Effector memory CD8-positive, alpha-beta T cell (primary cell): ENCODE measurements around the gene SHISA6.

ENCODE experiments used
- ATAC-seq: fragments of 150-1000 bp; cut with Tn5 transposase; replicated peaks from 2 replicates; pipeline ENCODE4 v1.10.0; 2021; ENCODE audit warnings: mild to moderate bottlenecking, moderate library complexity
- DNase-seq, 3 experiments: peaks; one replicate each; pipeline ENCODE4 v3.0.0; 2021
- H3K27ac Mint-ChIP-seq, 2 donors: one replicate each; pipeline ENCODE4 v1.8.0; 2022; ENCODE audit warnings: mild to moderate bottlenecking in 2 of 2, mixed read lengths in 2 of 2, moderate library complexity in 2 of 2
- H3K27me3 Mint-ChIP-seq, 2 donors: one replicate each; pipeline ENCODE4 v1.8.0; 2022; ENCODE audit warnings: mixed read lengths in 2 of 2
- H3K36me3 Mint-ChIP-seq: one replicate; pipeline ENCODE4 v1.8.0; 2022; ENCODE audit warnings: mild to moderate bottlenecking, moderate library complexity, mixed read lengths; ENCODE audit not compliant: insufficient read depth
- H3K4me1 Mint-ChIP-seq, 2 donors: one replicate each; pipeline ENCODE4 v1.8.0; 2022; ENCODE audit warnings: low read depth in 2 of 2, mixed read lengths in 2 of 2
- H3K4me3 Mint-ChIP-seq, 2 donors: one replicate each; pipeline ENCODE4 v1.8.0; 2022; ENCODE audit warnings: mild to moderate bottlenecking in 2 of 2, mixed read lengths in 2 of 2, moderate library complexity in 2 of 2
- H3K9me3 Mint-ChIP-seq, 2 donors: one replicate each; pipeline ENCODE4 v1.8.0; 2022; ENCODE audit warnings: mixed read lengths in 2 of 2

Gene SHISA6

DNA sequence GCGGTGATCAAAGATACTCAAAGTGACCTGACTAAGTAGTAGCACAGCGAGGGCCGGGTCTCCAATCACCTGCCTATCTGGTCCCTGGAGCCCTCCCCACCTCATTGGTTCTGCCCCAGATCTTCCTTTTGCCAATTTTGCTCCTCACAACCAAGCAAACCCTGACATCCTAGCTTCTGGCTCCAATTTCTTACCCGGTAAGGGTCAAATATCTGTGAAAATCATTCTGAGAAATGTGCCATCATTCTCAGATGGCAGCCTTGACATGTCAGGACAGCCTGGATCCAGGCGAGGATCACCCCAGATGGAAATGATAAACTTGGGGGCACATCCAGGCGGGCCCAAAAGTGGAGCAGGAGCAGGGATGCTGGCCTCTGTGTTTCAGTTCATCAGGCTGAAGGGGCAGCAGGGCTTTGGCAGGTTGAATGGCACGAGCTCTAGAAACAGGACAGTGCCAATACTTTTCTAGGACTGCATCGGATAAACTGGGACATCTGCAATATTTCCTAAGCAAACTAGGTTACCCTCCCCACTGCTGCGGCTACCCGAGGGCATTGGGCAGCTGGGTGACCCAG is 83.9 kb downstream of the SHISA6 start:
- H3K4me1 Mint-ChIP-seq: no peaks in the 10 kb centered on the region
- DNase-seq: no peak

DNA sequence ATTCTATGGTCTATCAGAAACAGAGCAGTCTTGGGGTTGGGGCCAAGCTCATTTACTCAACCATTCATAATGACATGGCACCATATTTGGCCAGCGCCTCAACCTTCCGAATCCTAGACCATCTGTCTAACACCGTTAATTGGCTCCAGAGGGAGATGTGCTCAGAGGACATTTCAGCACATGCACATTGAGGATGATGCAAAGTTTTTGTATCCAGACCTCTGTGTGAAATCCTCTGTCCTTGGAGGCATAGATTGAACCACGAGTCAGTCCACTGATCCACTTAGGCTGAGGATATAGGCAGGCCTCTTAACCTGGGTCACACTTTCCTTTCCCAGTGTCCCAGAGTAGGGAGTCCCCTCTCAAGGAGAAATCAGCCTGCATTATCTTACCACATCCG is 85.5 kb downstream of the SHISA6 start:
- Mint-ChIP-seq H3K27ac (no peak overlapping the region), H3K4me1 (no peaks in the 10 kb centered on the region), H3K36me3 (peaks cover 3% of the 10 kb centered on the region), H3K27me3 (no peaks in the 10 kb centered on the region), H3K9me3 (peaks cover 0 to under 1% of the 10 kb centered on the region in 2 donors), H3K4me3 (no peak overlapping the region)
- DNase-seq (no peak), ATAC-seq (no peak)

More for the DNA sequence above, 83.9 kb downstream of the SHISA6 start:
- ATAC-seq: no peak
- peaks cover 3% of the 10 kb centered on the region for H3K36me3 Mint-ChIP-seq
- H3K27ac Mint-ChIP-seq: no peak overlapping the region
- no peak overlapping the region for H3K4me3 Mint-ChIP-seq
- peaks cover 0 to 1% of the 10 kb centered on the region in 2 donors for H3K9me3 Mint-ChIP-seq
- no peaks in the 10 kb centered on the region for H3K27me3 Mint-ChIP-seq

DNA sequence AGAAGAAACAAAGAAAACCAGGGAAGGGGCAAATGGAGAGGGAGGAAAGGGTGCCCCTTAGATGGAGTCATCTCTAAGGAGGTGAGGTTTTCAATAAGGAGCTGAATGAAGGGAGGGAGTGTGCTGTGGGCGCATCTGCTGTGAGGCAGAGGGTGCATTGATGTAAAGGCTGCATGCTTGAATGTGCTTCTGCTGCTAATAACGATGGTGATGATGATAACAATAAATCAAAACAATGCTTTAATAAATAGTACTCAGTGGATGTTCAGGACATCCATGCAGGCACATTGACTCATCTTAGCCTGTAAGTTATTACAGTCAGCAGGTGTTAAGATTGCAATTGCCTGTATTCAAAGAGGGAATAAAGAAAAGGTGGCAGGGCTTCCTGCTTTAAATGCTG is 87.8 kb downstream of the SHISA6 start:
- Mint-ChIP-seq H3K27ac (no peak overlapping the region), H3K4me1 (no peaks in the 10 kb centered on the region), H3K4me3 (no peak overlapping the region), H3K9me3 (peaks cover 0 to 2% of the 10 kb centered on the region in 2 donors), H3K27me3 (no peaks in the 10 kb centered on the region), H3K36me3 (peaks cover 3% of the 10 kb centered on the region)
- DNase-seq (no peak), ATAC-seq (no peak)

DNA sequence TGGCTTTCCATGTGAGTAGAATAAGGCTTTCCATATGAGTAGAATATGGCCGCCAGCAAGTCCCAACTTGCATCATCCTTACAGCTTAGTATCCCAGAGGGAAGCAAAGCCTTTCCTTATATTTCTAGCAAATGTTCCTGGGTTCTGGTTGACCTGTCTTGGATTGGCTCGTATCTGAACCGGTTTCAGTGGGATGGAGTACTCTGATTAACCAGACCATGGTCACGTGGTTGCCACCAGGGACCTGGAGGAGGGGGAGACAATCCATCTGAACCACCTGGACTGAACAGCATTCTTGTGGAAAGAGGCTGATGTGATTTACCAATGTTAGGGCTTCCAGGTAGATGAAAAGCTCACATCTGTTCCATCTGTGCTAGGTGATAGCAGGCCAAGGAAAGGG is 89.0 kb downstream of the SHISA6 start:
- no peak for ATAC-seq
- no peaks in the 10 kb centered on the region for H3K4me1 Mint-ChIP-seq
- H3K27ac Mint-ChIP-seq: no peak overlapping the region
- H3K27me3 Mint-ChIP-seq: no peaks in the 10 kb centered on the region
- peaks cover 0 to 2% of the 10 kb centered on the region in 2 donors for H3K9me3 Mint-ChIP-seq
- no peak for DNase-seq
- H3K36me3 Mint-ChIP-seq: peaks cover 3% of the 10 kb centered on the region
- H3K4me3 Mint-ChIP-seq: no peak overlapping the region

DNA sequence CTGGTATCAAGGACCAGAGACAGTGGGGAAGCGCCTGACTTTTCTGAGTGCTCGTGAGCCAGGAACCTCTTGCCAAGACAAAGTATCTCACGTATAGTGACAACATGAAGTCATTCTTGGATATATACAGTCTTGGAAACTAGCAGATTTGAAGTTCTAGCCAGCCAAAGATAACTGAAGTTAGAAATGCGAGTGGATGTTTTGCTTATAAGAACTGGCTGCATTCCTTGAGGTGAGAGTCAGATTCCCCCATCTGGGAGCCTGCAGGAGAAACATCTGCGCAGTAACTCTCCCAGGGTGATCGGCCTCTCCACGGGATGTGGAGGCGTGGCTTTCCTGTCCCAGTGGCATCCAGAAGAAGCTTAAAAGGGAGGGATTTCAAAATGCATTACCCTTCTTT is 89.8 kb downstream of the SHISA6 start:
- no peak for ATAC-seq
- DNase-seq: no peak
- no peaks in the 10 kb centered on the region for H3K27me3 Mint-ChIP-seq
- no peaks in the 10 kb centered on the region for H3K4me1 Mint-ChIP-seq
- peaks cover 0 to 2% of the 10 kb centered on the region in 2 donors for H3K9me3 Mint-ChIP-seq
- peaks cover 2% of the 10 kb centered on the region for H3K36me3 Mint-ChIP-seq
- no peak overlapping the region for H3K27ac Mint-ChIP-seq
- H3K4me3 Mint-ChIP-seq: no peak overlapping the region

DNA sequence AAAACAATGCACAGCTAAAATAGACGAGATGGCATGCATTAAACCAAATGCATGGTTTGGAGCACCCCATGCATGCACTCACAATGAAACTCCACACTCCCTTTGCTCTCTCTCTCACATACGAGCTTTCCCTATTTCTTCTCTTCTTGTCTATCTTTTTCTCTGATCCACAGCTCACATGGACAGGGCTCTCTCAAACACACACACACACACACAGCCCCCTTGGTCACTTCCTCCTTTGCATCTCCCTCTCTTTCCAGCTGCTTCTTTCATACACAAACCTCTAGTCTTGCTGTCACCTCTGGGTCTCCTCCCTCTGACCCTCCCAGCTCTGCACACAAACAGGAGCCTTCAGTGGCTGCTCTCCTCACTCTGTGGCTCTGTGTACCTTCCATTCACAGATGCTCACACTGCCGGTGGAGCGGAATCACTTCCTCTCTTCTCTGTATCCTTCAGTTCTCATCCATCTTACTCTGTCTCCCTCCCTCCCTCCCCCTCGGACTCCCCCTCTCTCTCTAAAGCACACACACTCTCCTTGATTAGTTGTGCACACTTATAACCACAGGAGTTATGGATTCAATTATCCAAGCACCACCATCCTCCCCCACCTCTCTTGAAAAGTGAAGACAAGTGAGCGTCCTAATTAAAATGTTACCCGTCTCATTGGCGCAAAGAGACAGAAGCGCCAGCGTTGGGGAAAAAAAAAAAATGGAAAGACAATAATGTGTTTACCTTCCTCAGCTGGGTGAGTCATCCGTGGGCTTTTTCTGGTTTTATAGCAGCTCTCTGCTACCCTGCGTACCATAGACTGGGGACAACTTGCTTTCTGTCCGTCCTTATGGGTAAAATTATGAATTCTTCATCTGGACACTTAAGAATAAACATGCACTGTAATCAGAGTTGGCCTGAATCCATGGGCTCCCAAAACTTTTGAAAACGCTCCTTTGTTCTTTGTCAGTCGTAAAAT is 90.8 kb downstream of the SHISA6 start:
- no peaks in the 10 kb centered on the region for H3K4me1 Mint-ChIP-seq
- H3K4me3 Mint-ChIP-seq: no peak overlapping the region
- H3K9me3 Mint-ChIP-seq: peaks cover 0 to 2% of the 10 kb centered on the region in 2 donors
- no peak for DNase-seq
- H3K27ac Mint-ChIP-seq: no peak overlapping the region
- H3K36me3 Mint-ChIP-seq: no peaks in the 10 kb centered on the region
- no peaks in the 10 kb centered on the region for H3K27me3 Mint-ChIP-seq
- no peak for ATAC-seq

DNA sequence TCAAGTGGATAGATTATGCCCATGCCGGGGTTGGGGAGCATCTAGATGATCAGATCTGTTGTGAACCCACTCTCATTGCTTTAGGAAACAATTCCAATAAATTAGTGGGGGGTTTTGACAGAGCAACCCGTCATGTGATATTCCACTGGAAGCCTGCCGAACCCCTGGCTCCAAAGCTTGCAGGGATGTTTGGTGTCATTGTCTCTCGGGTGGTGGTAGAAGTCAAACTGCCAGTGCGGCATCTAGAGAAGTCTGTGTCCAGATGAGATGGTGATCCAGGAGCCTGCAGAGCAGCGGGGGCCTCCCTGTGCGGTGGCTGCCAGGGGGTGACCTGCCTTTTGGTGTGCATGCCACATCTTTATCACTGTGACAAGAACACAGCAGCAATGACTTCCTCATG is 91.7 kb downstream of the SHISA6 start:
- Mint-ChIP-seq H3K4me3 (no peak overlapping the region), H3K27me3 (no peaks in the 10 kb centered on the region), H3K36me3 (no peaks in the 10 kb centered on the region), H3K9me3 (peaks cover 0 to 2% of the 10 kb centered on the region in 2 donors), H3K4me1 (no peaks in the 10 kb centered on the region), H3K27ac (no peak overlapping the region)
- DNase-seq: no peak
- ATAC-seq: no peak

DNA sequence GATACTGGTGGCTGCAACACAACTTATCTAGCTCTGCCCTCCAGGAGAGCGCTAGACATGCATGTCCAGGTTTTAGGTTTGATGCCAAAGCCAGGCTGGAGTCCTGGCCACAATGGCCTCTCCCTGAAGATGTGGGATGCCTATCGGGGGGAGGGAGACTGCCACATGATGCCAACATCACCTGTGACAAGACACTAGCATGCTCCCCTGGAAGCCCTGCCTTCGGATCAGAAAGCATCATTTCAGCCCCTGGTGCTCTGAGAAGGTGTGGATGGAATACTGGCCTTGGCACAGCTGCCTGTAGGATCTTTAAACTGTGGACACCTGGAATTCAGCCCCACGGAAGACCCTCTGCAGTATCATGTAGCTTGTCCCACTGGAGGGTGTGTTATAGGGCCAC is 93.5 kb downstream of the SHISA6 start:
- no peaks in the 10 kb centered on the region for H3K27me3 Mint-ChIP-seq
- ATAC-seq: no peak

DNA sequence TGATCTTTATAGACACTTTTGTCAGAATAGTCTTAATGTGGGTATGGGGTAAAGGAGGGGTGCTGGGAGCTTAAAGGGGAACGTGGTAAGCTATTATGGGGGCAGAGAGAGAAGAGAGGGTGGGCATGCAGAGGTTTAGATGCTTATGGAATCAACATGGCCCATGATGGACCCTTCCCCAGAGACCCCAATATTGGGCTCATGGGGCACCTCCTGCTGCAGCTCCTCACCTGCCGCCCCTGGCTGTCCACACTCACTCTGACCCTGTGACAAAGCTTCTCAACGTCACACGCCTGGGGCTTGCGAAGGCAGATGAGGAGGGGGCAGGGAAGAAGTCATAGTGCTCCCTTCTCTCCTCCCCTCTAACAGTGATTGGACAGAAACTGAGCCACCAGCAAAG is 95.3 kb downstream of the SHISA6 start:
- no peak overlapping the region for H3K4me3 Mint-ChIP-seq
- H3K4me1 Mint-ChIP-seq: no peaks in the 10 kb centered on the region
- no peaks in the 10 kb centered on the region for H3K36me3 Mint-ChIP-seq

More for the DNA sequence above, 93.5 kb downstream of the SHISA6 start:
- Mint-ChIP-seq H3K9me3 (peaks cover 0 to 2% of the 10 kb centered on the region in 2 donors), H3K36me3 (no peaks in the 10 kb centered on the region), H3K4me1 (no peaks in the 10 kb centered on the region), H3K27ac (no peak overlapping the region), H3K4me3 (no peak overlapping the region)
- no peak for DNase-seq

DNA sequence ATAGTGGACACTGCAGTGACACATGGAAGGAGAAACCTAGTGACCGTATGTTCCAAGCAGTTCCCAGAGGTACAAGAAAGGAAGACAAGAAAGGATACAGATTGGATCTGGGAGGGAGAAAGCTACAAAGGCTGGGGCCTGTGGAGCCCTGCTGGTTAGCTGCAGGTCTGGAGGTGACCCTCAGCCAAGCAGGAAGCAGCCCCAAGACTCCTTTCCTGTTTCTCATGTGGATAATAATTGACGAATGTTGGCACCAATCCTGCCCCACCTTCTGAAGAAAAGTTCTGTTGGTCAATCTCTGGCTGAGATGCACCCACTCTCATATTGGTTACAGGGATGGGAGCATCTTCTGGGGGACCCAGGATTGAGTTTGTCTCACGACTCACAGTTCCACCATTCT is 99.8 kb downstream of the SHISA6 start:
- Mint-ChIP-seq H3K27ac (no peak overlapping the region), H3K36me3 (no peaks in the 10 kb centered on the region), H3K4me1 (no peaks in the 10 kb centered on the region), H3K4me3 (no peak overlapping the region), H3K9me3 (peaks cover 8% of the 10 kb centered on the region in 2 donors), H3K27me3 (no peaks in the 10 kb centered on the region)
- no peak for ATAC-seq
- no peak for DNase-seq

More for the DNA sequence above, 95.3 kb downstream of the SHISA6 start:
- H3K9me3 Mint-ChIP-seq: peaks cover 0 to 4% of the 10 kb centered on the region in 2 donors
- no peak overlapping the region for H3K27ac Mint-ChIP-seq
- no peaks in the 10 kb centered on the region for H3K27me3 Mint-ChIP-seq
- ATAC-seq (no peak), DNase-seq (no peak)

DNA sequence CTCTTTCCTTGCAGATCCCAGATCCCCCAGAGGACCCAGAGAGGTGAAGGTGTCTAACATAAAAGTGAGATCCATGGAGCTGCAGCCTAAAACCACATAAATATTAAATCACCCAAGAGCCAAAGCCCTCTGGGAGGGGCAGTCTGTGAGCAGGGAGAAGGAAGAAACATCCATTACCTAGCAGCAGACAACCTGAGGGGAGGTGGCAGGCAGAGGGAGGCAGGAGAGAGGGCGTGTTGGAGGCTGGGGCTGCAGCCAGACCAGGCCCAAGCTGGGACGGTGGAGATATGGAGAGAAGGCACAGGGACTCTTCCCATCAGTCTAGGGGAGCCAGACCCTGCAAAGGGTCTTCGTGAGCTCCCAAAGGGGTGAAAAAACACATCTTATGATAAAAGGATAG is 101.1 kb downstream of the SHISA6 start:
- no peak for DNase-seq
- ATAC-seq: no peak
- Mint-ChIP-seq H3K9me3 (peaks cover 8 to 10% of the 10 kb centered on the region in 2 donors), H3K4me3 (no peak overlapping the region), H3K27ac (no peak overlapping the region), H3K27me3 (no peaks in the 10 kb centered on the region), H3K4me1 (no peaks in the 10 kb centered on the region), H3K36me3 (no peaks in the 10 kb centered on the region)

DNA sequence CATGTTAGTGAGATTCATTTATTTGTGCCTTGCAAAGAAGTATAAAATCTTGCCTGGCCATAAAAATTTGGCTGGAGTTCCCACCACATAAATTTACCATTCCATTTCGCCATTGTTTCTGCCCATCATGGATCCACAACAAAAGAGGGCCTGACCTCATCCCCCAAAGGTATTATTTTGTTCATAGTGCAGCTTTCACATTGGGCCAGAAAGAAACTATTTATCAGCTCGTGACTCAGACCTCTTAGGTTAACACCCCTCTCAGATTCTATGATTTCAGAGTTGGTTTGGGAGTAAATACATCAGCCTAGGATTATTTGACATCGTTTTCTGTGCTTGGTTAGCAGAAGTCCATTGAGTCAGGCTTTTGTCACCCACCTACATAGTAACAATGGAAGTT is 108.1 kb downstream of the SHISA6 start:
- Mint-ChIP-seq H3K4me1 (no peaks in the 10 kb centered on the region), H3K4me3 (no peak overlapping the region), H3K36me3 (no peaks in the 10 kb centered on the region), H3K9me3 (peaks cover 8 to 18% of the 10 kb centered on the region in 2 donors), H3K27me3 (no peaks in the 10 kb centered on the region), H3K27ac (no peak overlapping the region)
- DNase-seq (no peak), ATAC-seq (no peak)

DNA sequence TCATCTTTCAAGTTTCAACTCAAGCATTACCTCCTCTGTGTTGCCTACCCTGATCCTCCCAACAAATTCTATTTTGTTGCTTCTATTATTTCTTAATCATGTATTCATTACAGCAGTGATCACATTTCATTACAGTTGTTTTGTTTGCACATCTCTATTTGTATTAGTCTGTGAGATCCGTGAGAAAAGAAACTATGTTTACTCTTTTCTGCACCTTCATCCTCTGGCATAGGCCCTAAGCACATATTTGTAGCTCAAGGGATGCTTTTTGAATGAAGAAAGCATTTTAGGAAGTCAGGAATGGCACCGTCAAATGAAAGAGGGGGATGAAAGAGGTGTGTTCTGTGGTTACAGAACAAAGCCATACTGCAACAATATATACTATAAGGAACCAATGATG is 110.5 kb downstream of the SHISA6 start:
- no peak overlapping the region for H3K4me3 Mint-ChIP-seq
- H3K9me3 Mint-ChIP-seq: peaks cover 12 to 18% of the 10 kb centered on the region in 2 donors
- no peak for ATAC-seq
- H3K4me1 Mint-ChIP-seq: no peaks in the 10 kb centered on the region
- H3K27ac Mint-ChIP-seq: no peak overlapping the region
- H3K27me3 Mint-ChIP-seq: no peaks in the 10 kb centered on the region
- H3K36me3 Mint-ChIP-seq: no peaks in the 10 kb centered on the region
- DNase-seq: no peak

DNA sequence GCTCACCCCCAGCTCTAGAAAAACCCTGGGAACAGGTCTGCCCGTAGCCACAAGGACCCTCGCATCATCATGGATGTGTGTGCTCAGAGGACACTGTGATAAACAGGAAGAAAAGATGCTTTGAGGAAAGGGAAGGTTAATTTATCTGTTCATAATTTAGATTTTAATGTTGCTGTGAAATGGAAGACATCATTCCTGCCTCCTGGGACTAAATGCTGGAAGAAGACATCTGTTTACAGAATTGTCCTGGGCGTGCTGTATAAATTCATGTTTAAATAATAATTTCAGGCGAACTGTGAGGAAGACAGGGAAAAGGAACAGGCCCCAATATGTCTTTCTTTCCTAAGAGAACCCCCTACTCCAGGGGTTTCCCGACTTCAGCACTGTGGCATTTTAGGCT is 112.6 kb downstream of the SHISA6 start:
- ATAC-seq (no peak), DNase-seq (no peak)
- Mint-ChIP-seq H3K36me3 (no peaks in the 10 kb centered on the region), H3K27ac (no peak overlapping the region), H3K9me3 (peaks cover 10 to 18% of the 10 kb centered on the region in 2 donors), H3K27me3 (no peaks in the 10 kb centered on the region), H3K4me1 (no peaks in the 10 kb centered on the region), H3K4me3 (no peak overlapping the region)
